SIG-M5 treated with dmso at 0.1 percent for 504 hours (cell line): ENCODE results near the gene FGD6.
"Not testable (repeated sequence)": the region's sequence is repeated elsewhere in the genome, so short reads cannot be mapped to it uniquely, and the experiment has no call there.

Experiments used
- DNase-seq: peaks from one replicate; lab custom pipeline; 2025; ENCODE audit not compliant: unreplicated experiment; lab: John Stamatoyannopoulos, UW

Gene FGD6

GRCh38 chr12:95181103-95181502 lies 36.2 kb downstream of the FGD6 start:
- no peak for DNase-seq

- no peak for DNase-seq
These were observed 38.3 kb downstream of the FGD6 start for GRCh38 chr12:95179011-95179410.

DNA sequence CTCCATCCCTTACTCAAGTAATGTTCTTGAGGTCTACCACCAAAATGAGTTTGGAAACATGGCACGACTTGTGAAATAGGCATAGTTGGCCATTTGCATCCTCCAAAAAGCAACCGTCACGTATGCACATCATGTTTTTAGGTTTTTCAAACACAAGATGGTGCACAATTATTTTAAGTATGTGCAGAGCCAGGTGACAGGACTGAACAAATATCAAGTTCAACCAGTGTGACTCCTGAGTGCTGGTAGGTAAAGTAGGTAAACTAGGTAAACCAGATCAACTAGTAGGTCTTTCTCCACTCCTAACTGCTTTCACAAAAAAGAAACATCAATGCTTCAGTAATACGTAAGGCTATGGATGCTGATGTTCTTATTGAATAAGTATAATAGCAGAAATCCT lies 39.1 kb downstream of the FGD6 start:
- peak; percentile 12 for DNase-seq

DNA sequence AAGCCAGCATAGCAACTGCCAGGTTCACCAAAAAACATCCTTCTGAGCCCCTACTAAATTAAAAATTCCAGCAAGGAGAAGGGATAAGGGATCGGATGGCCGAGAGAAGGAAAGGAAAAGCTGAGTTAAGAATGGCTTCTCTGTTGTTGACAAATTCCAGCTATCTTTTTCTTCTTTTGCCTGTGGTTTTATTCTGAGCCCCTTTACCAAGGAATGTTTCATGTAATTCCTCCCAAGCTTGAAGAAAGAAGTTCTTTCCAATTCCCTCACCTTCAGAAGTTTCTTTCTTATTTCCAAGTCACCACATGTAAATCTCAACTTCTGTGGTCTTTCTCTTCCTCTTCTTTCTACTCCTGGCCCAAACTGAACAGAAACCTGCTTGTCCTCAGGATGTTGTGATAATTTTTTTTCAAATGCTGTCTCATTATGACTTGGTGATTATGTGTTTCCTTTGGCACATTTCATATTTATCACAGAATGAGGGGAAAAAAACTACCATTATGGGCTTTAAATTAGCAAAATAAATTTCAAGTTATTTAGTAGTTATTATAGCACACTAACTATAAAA lies 40.0 kb downstream of the FGD6 start:
- DNase-seq = no peak

- DNase-seq = no peak
These were observed 43.6 kb downstream of the FGD6 start for GRCh38 chr12:95173392-95174251.

GRCh38 chr12:95169368-95169767 lies 47.9 kb downstream of the FGD6 start:
- DNase-seq = peak; percentile 11

GRCh38 chr12:95168746-95169145 lies 48.5 kb downstream of the FGD6 start:
- DNase-seq = no peak

DNA sequence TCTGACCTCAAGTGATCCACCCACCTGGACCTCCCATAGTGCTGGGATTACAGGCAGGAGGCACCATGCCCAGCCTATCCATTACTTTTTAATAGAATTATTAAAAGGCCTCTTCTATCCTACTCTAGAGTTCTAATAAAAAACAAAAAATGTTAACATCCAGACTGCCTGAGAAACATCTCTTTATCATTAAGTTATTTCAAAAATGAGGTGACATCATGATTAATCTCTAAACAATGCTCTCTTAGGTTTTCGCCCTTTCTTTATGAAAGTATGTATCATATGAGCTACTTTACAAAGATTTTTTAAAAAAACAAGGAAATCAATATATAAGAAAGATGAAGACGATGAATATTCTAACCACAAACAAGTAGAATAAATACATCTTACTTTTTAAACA lies 52.6 kb downstream of the FGD6 start:
- no peak for DNase-seq

GRCh38 chr12:95158919-95159318 lies 58.3 kb downstream of the FGD6 start:
- DNase-seq = no peak

GRCh38 chr12:95151821-95152220 lies 65.4 kb downstream of the FGD6 start:
- DNase-seq = no peak

GRCh38 chr12:95151406-95151805 lies 65.9 kb downstream of the FGD6 start:
- DNase-seq = no peak

- DNase-seq = no peak
These were observed 66.8 kb downstream of the FGD6 start for GRCh38 chr12:95150501-95150900.

DNA sequence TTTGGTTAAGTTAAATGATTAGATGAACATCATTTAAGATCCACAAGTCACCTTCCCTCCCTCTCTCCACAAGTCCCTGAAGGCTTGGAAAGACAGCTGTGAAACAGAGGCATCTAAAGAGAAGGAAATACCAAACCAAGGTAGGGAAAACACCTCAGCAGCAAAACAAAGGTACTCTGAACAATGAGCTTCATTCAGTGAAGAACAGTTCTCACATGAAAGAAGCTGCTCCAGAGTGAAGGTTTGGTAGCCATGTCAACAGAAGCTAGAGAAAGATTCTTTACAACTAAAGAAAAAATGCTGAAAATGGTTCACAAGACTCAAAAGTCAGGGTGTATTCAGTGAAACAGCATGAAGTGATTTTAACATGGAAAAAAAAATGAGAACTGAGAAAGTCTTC lies 69.4 kb downstream of the FGD6 start:
- no peak for DNase-seq

DNA sequence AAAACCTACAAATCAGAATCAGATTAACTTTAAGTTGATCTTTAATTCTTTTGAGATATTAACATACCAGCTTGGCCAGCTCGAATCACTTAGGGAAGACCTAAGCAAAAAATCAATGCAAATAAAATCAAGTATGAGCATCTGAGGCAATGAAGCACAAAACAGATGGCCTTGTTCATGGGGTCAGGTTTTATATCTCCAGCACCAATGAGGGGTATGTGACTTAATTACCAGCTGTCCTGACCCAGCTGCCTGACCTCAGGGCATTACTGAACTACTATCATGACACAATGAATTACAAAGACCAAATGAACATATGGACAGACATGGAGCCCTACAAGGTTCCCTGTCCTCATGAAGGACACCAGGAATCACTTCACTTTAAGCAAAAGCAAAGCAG lies 70.5 kb downstream of the FGD6 start:
- no peak for DNase-seq

- DNase-seq = no peak
These were observed 73.6 kb downstream of the FGD6 start for GRCh38 chr12:95143621-95144205.

- DNase-seq = no peak
These were observed 74.7 kb downstream of the FGD6 start for GRCh38 chr12:95142431-95143151.

DNA sequence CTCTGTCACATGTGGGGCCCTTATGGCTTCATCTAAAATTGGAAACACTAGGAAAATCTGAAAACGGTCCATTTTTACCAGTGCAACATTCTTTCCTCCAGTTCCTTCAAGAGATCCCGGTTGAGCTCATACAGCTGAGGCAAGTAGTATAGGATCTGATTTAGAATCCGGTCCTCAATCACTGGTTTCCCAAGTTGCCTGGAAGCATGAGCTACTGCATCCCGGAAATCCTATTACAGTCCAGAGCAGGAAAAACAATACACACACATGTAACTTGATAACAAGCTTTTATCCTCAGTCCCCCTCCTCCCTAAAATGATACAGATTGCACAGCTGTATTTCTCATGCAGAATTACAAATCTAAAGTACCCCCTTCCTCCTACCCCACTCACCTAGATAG lies 76.0 kb downstream of the FGD6 start:
- no peak for DNase-seq

- DNase-seq = not testable (repeated sequence)
These were observed 79.2 kb downstream of the FGD6 start for GRCh38 chr12:95138031-95138430.

GRCh38 chr12:95136598-95136997 lies 80.7 kb downstream of the FGD6 start:
- DNase-seq = no peak

DNA sequence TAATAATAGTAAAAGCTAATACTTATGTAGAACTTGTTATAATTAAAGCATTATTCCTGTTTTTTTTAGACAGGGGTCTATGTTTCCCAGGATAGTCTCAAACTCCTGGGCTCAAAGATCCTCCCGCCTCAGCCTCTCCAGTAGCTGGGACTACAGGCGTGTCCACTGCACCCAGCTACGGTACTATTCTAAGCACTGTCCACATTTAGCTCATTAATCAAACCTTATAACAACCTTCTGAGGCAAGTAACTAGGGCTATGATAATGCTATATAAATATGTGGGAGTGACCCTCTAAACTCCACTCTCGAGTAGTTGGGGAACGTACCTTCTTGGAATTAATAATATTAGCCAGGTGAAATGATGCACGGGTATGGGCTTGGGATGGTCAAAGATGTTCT lies 83.2 kb downstream of the FGD6 start:
- no peak for DNase-seq

DNA sequence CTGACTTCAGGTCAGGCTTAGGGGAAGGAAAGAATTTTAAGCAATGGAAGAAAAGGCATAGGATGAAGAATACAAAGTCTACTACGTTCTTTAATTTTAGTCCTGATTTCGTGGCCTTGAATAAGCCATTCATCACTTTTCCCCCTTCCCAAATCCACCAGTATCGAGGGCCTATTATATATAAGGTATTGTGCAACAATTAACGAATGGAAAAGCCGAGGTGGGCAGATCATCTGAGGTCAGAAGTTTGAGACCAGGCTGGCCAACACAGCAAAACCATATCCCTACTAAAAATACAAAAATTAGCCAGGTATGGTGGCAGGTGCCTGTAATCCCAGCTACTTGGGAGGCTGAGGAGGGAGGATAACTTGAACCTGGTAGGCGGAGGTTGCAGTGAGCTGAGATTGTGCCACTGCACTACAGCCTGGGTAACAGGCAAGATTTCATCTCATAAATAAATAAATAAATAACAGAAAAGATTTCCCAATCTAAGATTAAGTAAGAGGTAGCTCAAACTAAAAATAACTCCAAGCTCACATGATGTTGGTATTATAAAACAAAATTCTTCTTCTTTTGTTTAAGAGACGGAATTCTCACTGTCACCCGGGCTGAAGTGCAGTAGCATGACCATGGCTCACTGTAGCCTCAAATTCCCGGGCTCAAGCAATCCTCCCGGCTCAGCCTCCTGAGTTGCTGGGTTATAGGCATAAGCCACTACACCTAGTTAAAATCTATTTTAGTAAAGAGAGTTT lies 85.5 kb downstream of the FGD6 start:
- DNase-seq = no peak
